Ramos (cell line): ENCODE data around the gene SPO11.

Experiments used
- in situ Hi-C: fragments of 300-500 bp; cut with MboI; formaldehyde crosslinking; loops from one replicate; pipeline ENCODE4 v1.14.3; 2022; ENCODE audit warnings: low sequenced_read_pairs; ENCODE audit not compliant: unreplicated experiment

SPO11 gene

DNA sequence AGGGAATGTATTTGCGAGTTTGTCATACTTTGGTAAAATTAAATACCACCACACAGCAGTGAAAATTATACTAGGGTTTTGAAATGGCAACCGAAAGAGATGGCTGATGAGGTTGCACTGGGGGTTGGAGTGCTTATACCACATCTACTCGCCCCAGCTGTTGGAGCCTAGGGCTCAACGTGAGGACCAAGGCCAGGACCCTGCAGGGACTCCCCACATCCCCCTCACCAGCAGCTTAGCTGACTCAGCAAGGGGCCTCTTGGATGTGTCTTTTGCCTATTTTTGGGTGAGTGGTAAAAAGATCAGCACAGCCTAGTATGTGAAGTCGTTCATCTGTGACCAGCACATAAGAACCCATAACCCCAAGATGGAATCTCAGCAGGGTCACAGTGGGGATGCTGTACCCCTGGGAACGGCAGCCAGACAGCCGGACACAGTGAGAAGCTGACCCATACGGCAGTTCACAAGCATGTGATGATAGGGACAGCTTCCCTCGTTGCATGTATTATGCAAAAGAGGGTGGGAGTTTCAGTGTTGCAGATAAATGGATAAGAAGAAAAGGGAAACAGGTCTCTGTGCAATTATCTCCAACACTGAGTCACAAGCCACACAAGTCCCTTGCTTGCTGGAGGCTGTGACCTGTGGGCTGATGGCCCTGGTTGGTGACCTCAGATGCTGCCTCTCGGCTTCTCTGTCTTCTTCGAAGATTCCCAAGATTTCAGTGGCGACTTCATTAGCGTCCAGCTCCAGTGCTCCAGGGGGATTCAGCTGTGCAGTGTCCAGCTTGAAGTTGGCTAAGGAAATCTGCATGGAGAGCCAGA, 20.9 kb upstream of the SPO11 start:
- in situ Hi-C loops = no loop called here

DNA sequence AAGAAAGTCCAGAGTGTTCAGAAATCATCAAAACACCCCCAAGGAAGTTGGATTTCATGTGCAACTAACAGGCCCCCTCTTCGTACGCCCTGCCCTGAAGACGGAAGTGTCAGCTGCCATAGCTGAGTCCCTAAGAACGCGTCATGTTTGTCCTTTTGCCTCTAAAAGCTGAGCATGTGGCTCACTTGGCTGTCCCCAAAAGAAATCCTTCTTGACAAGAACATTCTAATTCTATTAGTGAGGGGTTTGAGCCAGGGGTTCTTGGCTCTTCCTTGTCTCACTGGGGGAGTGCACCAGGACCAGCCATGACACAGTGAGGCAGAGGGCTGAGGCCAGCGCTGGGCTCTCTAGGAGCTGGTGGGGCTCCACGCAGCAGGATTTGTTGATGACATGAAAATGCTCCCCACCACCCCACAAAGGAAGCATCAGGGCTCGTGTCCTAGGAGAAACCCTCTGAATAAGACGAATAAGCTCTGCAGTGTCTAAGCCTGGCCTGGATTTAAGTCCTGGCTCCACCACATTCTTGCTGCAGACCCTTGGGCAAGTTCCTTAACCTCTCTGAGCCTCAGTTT, 20.0 kb upstream of the SPO11 start:
- in situ Hi-C loops = no loop called here

DNA sequence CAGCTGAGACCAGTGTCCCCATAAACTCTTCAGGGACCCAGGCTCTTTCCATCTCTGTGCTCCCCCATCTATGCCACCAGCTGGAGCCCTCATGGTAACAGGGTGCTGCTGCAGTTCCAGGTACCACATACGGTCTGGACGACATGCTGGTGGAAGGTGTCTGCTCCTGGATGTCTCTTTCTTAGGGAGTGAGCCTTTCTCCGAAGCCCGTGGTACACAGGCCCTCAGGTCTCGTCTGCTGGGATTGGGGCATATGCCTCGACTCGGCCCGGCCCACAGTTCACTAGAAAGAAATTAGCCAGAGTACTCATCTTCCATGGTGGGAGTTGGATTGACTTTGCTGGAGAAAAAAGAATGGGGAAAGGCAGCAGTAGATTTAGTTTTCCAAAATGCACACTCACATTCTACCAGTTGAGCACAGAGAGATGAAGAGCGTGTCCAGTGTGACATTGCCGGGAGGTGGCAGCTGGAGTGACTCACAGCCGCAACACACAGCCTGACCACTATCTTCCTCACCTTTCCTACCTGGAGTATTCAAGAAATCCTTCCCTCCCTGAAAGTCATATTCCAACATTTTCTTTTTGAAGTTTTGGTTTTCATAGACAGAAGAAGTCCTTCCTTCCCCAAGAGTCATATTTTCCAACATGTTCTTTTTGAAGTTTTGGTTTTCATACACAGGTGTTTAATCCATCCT, 18.6 kb upstream of the SPO11 start:
- in situ Hi-C loops = no loop called here

DNA sequence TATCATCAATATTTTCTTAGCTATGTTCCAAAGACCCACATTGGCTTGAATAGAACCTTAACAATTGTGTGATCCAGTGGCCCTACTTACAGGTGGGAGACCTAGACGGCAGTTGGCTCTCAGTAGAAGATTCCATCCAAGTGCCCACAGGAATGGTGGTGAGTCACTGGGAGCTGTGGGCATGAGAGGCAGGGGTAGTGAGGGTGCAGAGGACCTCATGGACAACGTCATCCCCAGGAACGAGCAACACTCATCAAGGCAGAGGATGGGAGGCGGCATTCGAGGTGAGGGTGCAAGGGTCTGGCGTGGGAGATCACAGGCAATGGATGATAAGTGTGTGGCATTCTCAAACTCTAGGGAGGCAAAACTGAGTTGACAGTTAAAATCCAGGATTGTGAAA, 17.5 kb upstream of the SPO11 start:
- in situ Hi-C loops = no loop called here

DNA sequence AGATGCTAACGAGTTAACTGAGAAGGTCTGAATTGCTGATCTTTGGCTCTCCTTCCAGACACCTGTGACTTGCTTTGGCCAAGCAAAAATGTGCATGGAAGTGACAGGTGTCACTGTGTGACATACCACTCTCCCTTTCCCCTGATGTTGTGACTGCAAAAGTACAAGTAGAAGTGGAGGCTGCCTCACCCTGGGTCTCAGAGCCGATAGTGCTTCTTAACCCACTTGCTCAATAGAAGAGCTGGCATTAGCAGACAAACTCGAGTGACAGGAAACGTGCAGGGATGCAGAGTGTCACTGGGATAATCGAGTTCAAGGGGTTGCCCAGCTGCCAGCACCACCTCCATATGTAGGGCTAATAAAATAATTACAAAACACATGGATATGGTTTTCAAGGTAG, 16.4 kb upstream of the SPO11 start:
- in situ Hi-C loops = no loop called here

DNA sequence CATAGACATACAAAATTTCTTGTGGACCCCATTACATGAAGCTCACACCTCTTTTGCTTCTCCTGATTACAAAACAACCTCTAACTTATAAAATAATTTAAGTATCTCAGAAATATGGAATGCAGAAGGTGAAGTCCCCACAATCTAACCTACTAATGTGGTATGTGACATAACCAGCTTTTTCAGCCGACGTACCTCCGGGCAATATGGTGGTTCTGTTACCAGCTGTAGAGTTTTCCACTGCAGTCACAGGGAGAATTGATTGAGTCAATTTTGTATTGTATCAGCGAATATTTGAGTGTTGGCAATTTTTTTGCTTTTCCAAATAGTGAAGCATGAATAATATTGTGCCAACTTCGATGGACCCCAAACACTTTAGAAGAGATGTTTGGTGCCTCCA, 15.7 kb upstream of the SPO11 start:
- in situ Hi-C loops = no loop called here

- in situ Hi-C loops = no loop called here
These were observed 14.3 kb upstream of the SPO11 start for GRCh38 chr20:57315083-57315975.

- in situ Hi-C loops = no loop called here
These were observed 13.6 kb upstream of the SPO11 start for GRCh38 chr20:57315976-57316480.

DNA sequence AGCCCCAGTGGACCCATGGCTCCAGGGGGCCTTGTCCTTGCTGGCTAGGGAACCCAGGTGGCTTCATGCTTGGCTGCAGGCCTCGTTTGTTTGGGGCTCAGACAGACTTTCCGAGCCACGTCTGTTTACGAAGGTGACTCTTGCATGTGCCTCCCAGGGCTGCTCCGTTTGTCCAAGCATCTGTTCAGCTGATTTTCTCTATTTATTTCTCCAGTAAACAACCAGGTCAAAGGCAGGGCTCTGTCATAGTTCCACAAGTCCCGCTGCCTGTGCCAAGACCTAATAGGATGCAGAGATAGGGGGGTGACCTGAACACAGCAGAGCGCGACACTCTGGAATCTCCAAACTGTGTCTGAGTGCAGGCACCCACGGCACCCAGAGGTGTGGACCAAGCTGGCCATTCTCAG, 12.8 kb upstream of the SPO11 start:
- in situ Hi-C loops = no loop called here

DNA sequence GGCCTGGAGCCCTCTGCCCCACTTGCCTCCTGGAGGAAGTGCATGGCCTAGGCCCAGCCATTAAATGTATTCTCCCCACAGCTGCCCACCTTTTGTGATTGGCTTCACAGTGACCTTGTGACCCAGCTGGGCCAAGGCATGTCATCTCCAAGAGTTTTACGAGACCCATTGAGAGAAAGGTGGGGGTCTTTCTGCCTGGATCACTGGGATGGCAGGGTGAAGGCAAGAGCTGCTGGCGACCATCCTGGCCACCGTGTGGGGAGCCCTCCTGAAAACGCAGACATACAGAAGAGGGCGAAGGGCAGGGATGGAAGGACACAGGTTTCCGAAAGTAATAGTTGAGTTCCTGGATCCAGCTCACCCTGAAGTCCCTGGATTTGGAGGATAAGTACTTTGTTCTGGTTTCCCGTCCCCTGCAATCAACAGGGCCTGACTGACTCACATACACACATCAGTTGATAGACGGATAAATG, 12.3 kb upstream of the SPO11 start:
- in situ Hi-C loops = no loop called here

- in situ Hi-C loops = no loop called here
These were observed 11.7 kb upstream of the SPO11 start for GRCh38 chr20:57317789-57318371.

DNA sequence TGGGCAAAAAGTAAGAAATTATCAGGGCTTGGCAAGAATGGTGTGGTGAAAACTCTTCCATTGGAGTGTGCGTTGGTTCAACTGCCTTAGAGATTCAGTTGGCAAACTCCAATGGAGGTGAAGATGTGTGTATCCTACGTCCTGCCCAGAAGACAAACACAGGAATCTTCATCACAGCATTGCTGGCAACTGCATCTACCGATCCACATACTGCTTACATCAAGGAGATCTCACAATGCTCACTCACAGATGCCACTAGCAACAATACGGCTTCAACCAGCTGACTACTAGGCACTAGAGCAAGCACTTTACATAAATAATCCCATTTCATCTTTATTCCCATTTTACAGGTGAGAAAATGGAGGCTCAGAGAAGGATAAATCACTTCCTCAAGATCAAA, 10.0 kb upstream of the SPO11 start:
- in situ Hi-C loops = no loop called here

GRCh38 chr20:57320358-57320757, 9.2 kb upstream of the SPO11 start:
- in situ Hi-C loops = no loop called here

DNA sequence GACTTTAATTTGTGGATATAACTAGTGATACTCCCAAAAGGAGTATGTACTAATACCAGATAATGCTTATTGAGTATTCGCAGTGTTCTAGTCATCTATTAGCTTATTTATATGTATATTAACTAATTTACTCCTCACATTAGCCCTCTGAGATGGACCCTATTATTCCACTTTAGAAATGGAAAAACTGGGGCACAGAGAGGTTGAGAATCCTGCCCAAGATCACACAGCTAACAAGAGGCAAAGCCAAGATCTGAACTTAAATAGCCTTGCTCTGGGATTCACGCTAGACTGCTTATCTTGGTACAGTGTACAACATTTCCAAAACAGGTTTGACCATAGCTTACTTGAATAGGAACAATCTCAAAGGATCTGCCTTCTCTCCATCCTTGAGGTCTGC, 8.5 kb upstream of the SPO11 start:
- in situ Hi-C loops = no loop called here

DNA sequence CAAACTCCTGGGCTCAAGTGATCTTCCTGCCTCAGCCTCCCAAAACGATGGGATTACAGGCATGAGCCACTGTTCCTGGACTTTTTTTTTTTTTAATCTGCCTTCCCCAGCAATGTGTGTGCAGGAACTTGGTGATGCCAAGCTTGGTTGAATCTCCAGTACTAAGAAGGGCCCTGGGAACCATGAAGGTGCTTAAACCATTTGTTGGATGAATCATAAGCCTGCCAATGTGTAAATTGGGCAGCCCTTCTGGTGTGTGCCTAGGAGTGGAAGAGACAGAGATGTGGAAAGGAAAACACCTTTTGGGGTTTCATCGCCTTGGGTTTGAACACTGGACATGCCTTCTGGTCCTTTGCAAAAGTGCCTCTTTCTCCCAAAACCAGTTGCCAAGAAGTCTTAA, 7.1 kb upstream of the SPO11 start:
- in situ Hi-C loops = no loop called here

GRCh38 chr20:57323034-57323433, 6.6 kb upstream of the SPO11 start:
- in situ Hi-C loops = no loop called here

- in situ Hi-C loops = loop anchor here (5.0 to 25.0 kb wide), 2 partner anchors 58 to 763 kb away; partner anchors contain the start of gene BMP7
These were observed 3.8 kb upstream of the SPO11 start for GRCh38 chr20:57325632-57326356.

GRCh38 chr20:57326667-57327455, 2.7 kb upstream of the SPO11 start:
- in situ Hi-C loops = loop anchor here (5.0 to 25.0 kb wide), 2 partner anchors 60 to 765 kb away; partner anchors contain the start of gene BMP7
